ENCODE measurements around the gene PTPRE. TPM values are rescaled to one million over a fixed set of nuclear protein-coding genes. Genes with fewer than 3 reads are reported as not detected.

PTPRE gene
- polyA plus RNA-seq, 1 of the 3 experiments (the other 2 are of a cell fraction), result 11.8 TPM

DNA sequence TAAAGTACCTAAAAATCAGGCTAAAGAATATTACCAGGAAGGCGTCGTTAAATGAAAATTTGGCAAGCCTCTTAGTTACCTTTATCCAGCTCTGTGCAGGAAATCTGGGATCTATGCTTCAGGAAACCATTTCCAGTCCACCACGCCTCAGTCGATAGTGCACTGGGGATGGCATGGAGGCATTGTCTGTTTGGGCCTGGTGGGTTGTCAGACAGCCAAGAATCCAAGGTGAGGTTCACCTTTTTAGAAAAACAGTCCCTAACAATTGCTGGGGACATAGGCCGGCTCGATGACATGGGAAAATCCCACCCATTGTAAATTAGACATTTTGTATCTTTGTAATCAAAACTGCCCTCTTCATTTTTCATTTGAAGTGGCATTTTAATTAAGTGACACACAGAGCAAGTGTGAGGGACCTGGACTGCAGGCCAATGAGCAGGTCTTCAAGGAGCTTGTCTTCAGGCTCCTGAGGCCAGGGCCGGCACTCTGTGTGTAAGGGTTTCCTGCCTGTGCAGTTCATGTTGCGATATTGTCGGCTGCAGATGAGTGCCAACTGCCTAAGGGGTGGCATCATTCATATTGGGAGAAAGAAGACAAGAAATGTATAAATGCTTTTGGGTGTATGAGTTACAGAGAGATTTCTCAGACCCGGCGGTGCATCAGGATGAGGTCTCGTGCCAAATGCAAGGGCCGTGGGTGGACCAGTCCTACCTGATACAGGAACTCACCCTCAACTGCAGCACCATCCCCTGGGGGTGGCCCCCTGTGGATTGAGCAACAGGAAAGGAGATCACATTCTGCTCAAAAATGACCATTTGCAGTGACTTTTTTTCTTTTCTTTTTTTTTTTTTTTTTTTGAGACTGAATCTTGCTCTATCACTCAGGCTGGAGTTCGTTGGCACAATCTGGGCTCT lies 80.8 kb downstream of the PTPRE start:
- Histone ChIP-seq H3F3A (replicated peaks; ENCODE audit: insufficient read depth) (peaks cover 22% of the 10 kb centered on the region), H3K4me3 (ENCODE audit: low read depth in 2 of 2, low read length in 1 of 2) (no peak overlapping the region), H3K9me2 (no peaks in the 10 kb centered on the region), H3K9me3 (no peaks in the 10 kb centered on the region), H2AFZ (ENCODE audit: low read depth) (no peak overlapping the region), H3K36me3 (replicated peaks in 1 of 2; ENCODE audit: control insufficient read depth in 1 of 2, insufficient read depth in 2 of 2, low read length in 1 of 2) (no peaks in the 10 kb centered on the region), H3K9ac (no peak overlapping the region), H4K20me1 (ENCODE audit: insufficient read depth) (no peaks in the 10 kb centered on the region), H3K4me2 (no peak overlapping the region), H3K4me1 (ENCODE audit: control insufficient read depth in 1 of 2, insufficient read depth in 2 of 2, low read depth in 1 of 2, low read length in 1 of 2) (peaks cover 10 to 22% of the 10 kb centered on the region in 2 experiments; a peak in 3 of 4 replicates), H3K79me2 (ENCODE audit: insufficient read depth) (no peaks in the 10 kb centered on the region), H3K27ac (ENCODE audit: low read depth in 2 of 2, low read length in 1 of 2) (no peak overlapping the region), H3K27me3 (ENCODE audit: insufficient read depth) (no peaks in the 10 kb centered on the region)
- ChIA-PET CTCF (interaction anchor here (1.4 to 4.2 kb wide), 3 partner anchors 14 to 82 kb away, joined by 3 to 21 read pairs (median 15); partner anchors contain the start of gene PTPRE), POLR2A (no interaction called here)
- no peak for DNase-seq
- no peak for TF ChIP-seq JUND (IDR thresholded peaks at IDR 0.05)
- no peak for TF ChIP-seq RFX5 (IDR thresholded peaks at IDR 0.05; ENCODE audit: low read length)
- TF ChIP-seq ELF1 (IDR thresholded peaks at IDR 0.05), result no peak
- TF ChIP-seq GABPA (IDR thresholded peaks at IDR 0.05; ENCODE audit: low read depth), result no peak
- TF ChIP-seq IRF3 (IDR thresholded peaks at IDR 0.05; ENCODE audit: low read depth, low read length), result no peak
- no peak for TF ChIP-seq MEF2A (IDR thresholded peaks at IDR 0.05; ENCODE audit: borderline replicate concordance, low read depth)
- no peak for TF ChIP-seq CHD2 (IDR thresholded peaks at IDR 0.05; ENCODE audit: low read length, partially characterized antibody)
- TF ChIP-seq CTCF (IDR thresholded peaks at IDR 0.05), result no peak
- TF ChIP-seq RAD21 (IDR thresholded peaks at IDR 0.05; ENCODE audit: low read length), result no peak
- no peak for TF ChIP-seq ZBTB33 (IDR thresholded peaks at IDR 0.05; ENCODE audit: borderline replicate concordance, low read depth)
- no peak for TF ChIP-seq EZH2phosphoT487 (IDR thresholded peaks at IDR 0.05; ENCODE audit: borderline replicate concordance, low read depth)
- no peak for TF ChIP-seq NRF1 (IDR thresholded peaks at IDR 0.05; ENCODE audit: low read depth, low read length)
- TF ChIP-seq RXRA (IDR thresholded peaks at IDR 0.05; ENCODE audit: borderline replicate concordance, low read depth), result no peak
- TF ChIP-seq MXI1 (IDR thresholded peaks at IDR 0.05; ENCODE audit: low read depth, low read length), result no peak
- TF ChIP-seq FOXM1 (IDR thresholded peaks at IDR 0.05; ENCODE audit: low read depth), result no peak
- no peak for TF ChIP-seq SIN3A (IDR thresholded peaks at IDR 0.05; ENCODE audit: borderline replicate concordance, low read depth, low read length)
- TF ChIP-seq TAF1 (IDR thresholded peaks at IDR 0.05; ENCODE audit: borderline replicate concordance, low read depth, low read length), result no peak
- 93% methylated on average over 14 of the region's 14 CpGs for WGBS (ENCODE audit: low lambda C conversion rate)
